ENCODE results near the gene GLYAT.
"Not testable (repeated sequence)": the region's sequence is repeated elsewhere in the genome, so short reads cannot be mapped to it uniquely, and the experiment has no call there.

GLYAT gene

GRCh38 chr11:58685973-58686722 lies 45.6 kb downstream of the GLYAT start:
- in situ Hi-C loops (cut with MboI; ENCODE audit: low sequenced_read_pairs): no loop called here

- in situ Hi-C loops (cut with MboI; ENCODE audit: low sequenced_read_pairs): not testable (repeated sequence)
Measured at GRCh38 chr11:58682660-58683059, 49.1 kb downstream of the GLYAT start.

- in situ Hi-C loops (cut with MboI; ENCODE audit: low sequenced_read_pairs): not testable (repeated sequence)
Measured at GRCh38 chr11:58677536-58677935, 54.2 kb downstream of the GLYAT start.

GRCh38 chr11:58676563-58677135 lies 55.1 kb downstream of the GLYAT start:
- in situ Hi-C loops (cut with MboI; ENCODE audit: low sequenced_read_pairs): no loop called here

GRCh38 chr11:58675334-58676155 lies 56.2 kb downstream of the GLYAT start:
- in situ Hi-C loops (cut with MboI; ENCODE audit: low sequenced_read_pairs): no loop called here

GRCh38 chr11:58674609-58675008 lies 57.1 kb downstream of the GLYAT start:
- in situ Hi-C loops (cut with MboI; ENCODE audit: low sequenced_read_pairs): no loop called here

GRCh38 chr11:58671983-58672633 lies 59.6 kb downstream of the GLYAT start:
- in situ Hi-C loops (cut with MboI; ENCODE audit: low sequenced_read_pairs): no loop called here

- in situ Hi-C loops (cut with MboI; ENCODE audit: low sequenced_read_pairs): no loop called here
Measured at GRCh38 chr11:58659910-58660570, 71.7 kb downstream of the GLYAT start.

GRCh38 chr11:58659404-58659803 lies 72.3 kb downstream of the GLYAT start:
- in situ Hi-C loops (cut with MboI; ENCODE audit: low sequenced_read_pairs): no loop called here

Data from HL-60/S4 (cell line).